ENCODE measurements around the gene FRMD8.

The FRMD8 gene

GRCh38 chr11:65376138-65376713 is 10.2 kb upstream of the FRMD8 start:
- no peak for DNase-seq (ENCODE audit: low read depth)

- DNase-seq (ENCODE audit: low read depth) = no peak
Measured at GRCh38 chr11:65377036-65377435, 9.4 kb upstream of the FRMD8 start.

GRCh38 chr11:65377777-65378176 is 8.7 kb upstream of the FRMD8 start:
- no peak for DNase-seq (ENCODE audit: low read depth)

- DNase-seq (ENCODE audit: low read depth) = no peak
Measured at GRCh38 chr11:65378208-65378927, 8.1 kb upstream of the FRMD8 start.

- no peak for DNase-seq (ENCODE audit: low read depth)
Measured at GRCh38 chr11:65378928-65379638, 7.4 kb upstream of the FRMD8 start.

- DNase-seq (ENCODE audit: low read depth) = no peak
Measured at GRCh38 chr11:65379698-65380459, 6.6 kb upstream of the FRMD8 start.

GRCh38 chr11:65380460-65381119 is 5.8 kb upstream of the FRMD8 start:
- DNase-seq (ENCODE audit: low read depth) = no peak

- peak; percentile 61 for DNase-seq (ENCODE audit: low read depth)
Measured at GRCh38 chr11:65381716-65382032, 4.8 kb upstream of the FRMD8 start.

GRCh38 chr11:65382033-65382803 is 4.2 kb upstream of the FRMD8 start, which contains the start of gene SLC25A45:
TSS of gene SLC25A45 (minus strand) at chr11:65382646. CDS start at chr11:65381951, 695 bp downstream.
- peak; percentile 99 for DNase-seq (ENCODE audit: low read depth)

- DNase-seq (ENCODE audit: low read depth) = no peak
Measured at GRCh38 chr11:65382804-65383368, 3.6 kb upstream of the FRMD8 start.

- no peak for DNase-seq (ENCODE audit: low read depth)
Measured at GRCh38 chr11:65383778-65384177, 2.7 kb upstream of the FRMD8 start.

GRCh38 chr11:65384301-65384889 is 2.0 kb upstream of the FRMD8 start:
- DNase-seq (ENCODE audit: low read depth) = peak; percentile 37

GRCh38 chr11:65388731-65389130 is 2.3 kb downstream of the FRMD8 start:
- no peak for DNase-seq (ENCODE audit: low read depth)

GRCh38 chr11:65389294-65389980 is 3.0 kb downstream of the FRMD8 start:
- no peak for DNase-seq (ENCODE audit: low read depth)

GRCh38 chr11:65390099-65390941 is 3.9 kb downstream of the FRMD8 start:
- no peak for DNase-seq (ENCODE audit: low read depth)

- no peak for DNase-seq (ENCODE audit: low read depth)
Measured at GRCh38 chr11:65390996-65391395, 4.6 kb downstream of the FRMD8 start.

- DNase-seq (ENCODE audit: low read depth) = no peak
Measured at GRCh38 chr11:65392186-65392829, 5.9 kb downstream of the FRMD8 start.

GRCh38 chr11:65392899-65393298 is 6.5 kb downstream of the FRMD8 start:
- DNase-seq (ENCODE audit: low read depth) = no peak

Data from iris pigment epithelial cell (primary cell).